PFSK-1 (cell line): ENCODE data around the gene CPA5.

Experiments
- POLR2AphosphoS5 ChIP-seq: IDR thresholded peaks from 2 replicates; pipeline ENCODE4 v1.6.1; 2012; ENCODE audit warnings: low read depth, mild to moderate bottlenecking, control low read depth, low read length, moderate library complexity
- TAF1 ChIP-seq: IDR thresholded peaks from 2 replicates; pipeline ENCODE4 v1.6.1; 2012; ENCODE audit warnings: low read length, control low read depth, borderline replicate concordance; ENCODE audit not compliant: insufficient read depth
- TF ChIP-seq, protein P1 (sequence below), 2 experiments: IDR thresholded peaks; 2 replicates each; pipeline versions ENCODE4 v1.6.1 to v1.8.0; 2011 to 2012; ENCODE audit warnings: low read depth in 2 of 2, low read length in 2 of 2, control low read depth in 1 of 2, inconsistent platforms in 1 of 2, mild to moderate bottlenecking in 1 of 2, moderate library complexity in 1 of 2; ENCODE audit not compliant: insufficient read depth in 1 of 2

DNA sequence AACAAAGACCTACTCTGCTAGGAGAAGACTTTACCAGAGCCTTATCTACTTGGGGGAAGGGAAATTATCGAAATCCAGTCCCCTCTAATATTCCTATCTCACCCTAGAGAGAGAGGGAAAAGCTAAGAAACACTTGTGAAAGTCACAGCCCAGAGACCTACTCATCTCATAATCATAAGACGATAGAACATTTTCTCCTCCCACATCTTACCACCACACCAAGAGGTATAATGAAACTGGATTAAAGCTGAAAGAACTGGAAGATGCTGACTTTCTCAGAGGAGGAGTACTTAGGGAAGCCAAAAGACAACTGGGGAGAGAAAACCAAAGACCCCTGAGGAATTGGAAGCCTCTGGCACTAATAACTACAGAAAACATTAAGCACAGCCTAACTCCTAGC is 10.8 kb upstream of the CPA5 start:
- no peak for TF ChIP-seq POLR2AphosphoS5
- no peak for TF ChIP-seq TAF1
- TF ChIP-seq, protein P1, sequence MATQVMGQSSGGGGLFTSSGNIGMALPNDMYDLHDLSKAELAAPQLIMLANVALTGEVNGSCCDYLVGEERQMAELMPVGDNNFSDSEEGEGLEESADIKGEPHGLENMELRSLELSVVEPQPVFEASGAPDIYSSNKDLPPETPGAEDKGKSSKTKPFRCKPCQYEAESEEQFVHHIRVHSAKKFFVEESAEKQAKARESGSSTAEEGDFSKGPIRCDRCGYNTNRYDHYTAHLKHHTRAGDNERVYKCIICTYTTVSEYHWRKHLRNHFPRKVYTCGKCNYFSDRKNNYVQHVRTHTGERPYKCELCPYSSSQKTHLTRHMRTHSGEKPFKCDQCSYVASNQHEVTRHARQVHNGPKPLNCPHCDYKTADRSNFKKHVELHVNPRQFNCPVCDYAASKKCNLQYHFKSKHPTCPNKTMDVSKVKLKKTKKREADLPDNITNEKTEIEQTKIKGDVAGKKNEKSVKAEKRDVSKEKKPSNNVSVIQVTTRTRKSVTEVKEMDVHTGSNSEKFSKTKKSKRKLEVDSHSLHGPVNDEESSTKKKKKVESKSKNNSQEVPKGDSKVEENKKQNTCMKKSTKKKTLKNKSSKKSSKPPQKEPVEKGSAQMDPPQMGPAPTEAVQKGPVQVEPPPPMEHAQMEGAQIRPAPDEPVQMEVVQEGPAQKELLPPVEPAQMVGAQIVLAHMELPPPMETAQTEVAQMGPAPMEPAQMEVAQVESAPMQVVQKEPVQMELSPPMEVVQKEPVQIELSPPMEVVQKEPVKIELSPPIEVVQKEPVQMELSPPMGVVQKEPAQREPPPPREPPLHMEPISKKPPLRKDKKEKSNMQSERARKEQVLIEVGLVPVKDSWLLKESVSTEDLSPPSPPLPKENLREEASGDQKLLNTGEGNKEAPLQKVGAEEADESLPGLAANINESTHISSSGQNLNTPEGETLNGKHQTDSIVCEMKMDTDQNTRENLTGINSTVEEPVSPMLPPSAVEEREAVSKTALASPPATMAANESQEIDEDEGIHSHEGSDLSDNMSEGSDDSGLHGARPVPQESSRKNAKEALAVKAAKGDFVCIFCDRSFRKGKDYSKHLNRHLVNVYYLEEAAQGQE (IDR thresholded peaks at IDR 0.05; ENCODE audit: insufficient read depth in 1 of 2, low read depth in 2 of 2, low read length in 2 of 2) = no peak
